HepG2 (cell line): Measurements from ENCODE around the gene URAD. TPM values are rescaled to one million over a fixed set of nuclear protein-coding genes. Genes with fewer than 3 reads are reported as not detected.
A peak's percentile ranks its signal among the peaks of the same experiment; 100 is the strongest.

Experiments
- AGO1 ChIP-seq: fragments of 200-400 bp; formaldehyde crosslinking; IDR thresholded peaks from 2 replicates; pipeline ENCODE4 v1.6.1; 2017; ENCODE audit warnings: mild to moderate bottlenecking, low read depth, low read length, moderate library complexity; ENCODE audit not compliant: poor library complexity, severe bottlenecking
- CEBPG ChIP-seq: IDR thresholded peaks from 2 replicates; pipeline ENCODE4 v1.6.1; 2016
- MBD4 ChIP-seq: IDR thresholded peaks from 2 replicates; pipeline ENCODE4 v1.6.1; 2012; ENCODE audit warnings: low read length, inconsistent platforms, borderline replicate concordance
- MLX ChIP-seq: IDR thresholded peaks from 2 replicates; pipeline ENCODE4 v1.6.1; 2016
- MTA1 ChIP-seq: sonication (generic); formaldehyde crosslinking; IDR thresholded peaks from 2 replicates; pipeline ENCODE4 v1.4.0; 2020; ENCODE audit warnings: missing genetic modification reagents, mild to moderate bottlenecking, borderline replicate concordance
- NFAT5 ChIP-seq: sonication (generic); formaldehyde crosslinking; IDR thresholded peaks from 2 replicates; pipeline ENCODE4 v1.4.0; 2020; ENCODE audit warnings: missing genetic modification reagents
- NFATC3 ChIP-seq: sonication (generic); formaldehyde crosslinking; IDR thresholded peaks from 2 replicates; pipeline ENCODE4 v1.5.1; 2020; ENCODE audit warnings: mild to moderate bottlenecking, missing genetic modification reagents
- NFRKB ChIP-seq: fragments of 450-650 bp; IDR thresholded peaks from 2 replicates; pipeline ENCODE4 v1.6.1; 2017
- PAXIP1 ChIP-seq: sonication (generic); formaldehyde crosslinking; conservative IDR thresholded peaks from 2 replicates; pipeline ENCODE4 v1.4.0; 2020; ENCODE audit warnings: mild to moderate bottlenecking, missing genetic modification reagents, moderate library complexity
- POGZ ChIP-seq: sonication (generic); formaldehyde crosslinking; IDR thresholded peaks from 2 replicates; pipeline ENCODE4 v1.4.0; 2020; ENCODE audit warnings: mild to moderate bottlenecking, missing genetic modification reagents
- RFXANK ChIP-seq: IDR thresholded peaks from 2 replicates; pipeline ENCODE4 v1.6.1; 2016
- SP5 ChIP-seq: IDR thresholded peaks from 2 replicates; pipeline ENCODE4 v1.6.1; 2016; ENCODE audit warnings: low read depth, borderline replicate concordance
- TCF7L2 ChIP-seq: IDR thresholded peaks from 2 replicates; pipeline ENCODE4 v1.6.1; 2011; ENCODE audit warnings: mild to moderate bottlenecking, low read depth, low read length, moderate library complexity
- ZBTB3 ChIP-seq: sonication (generic); formaldehyde crosslinking; IDR thresholded peaks from 2 replicates; pipeline ENCODE4 v1.4.0; 2020; ENCODE audit warnings: low read depth, mild to moderate bottlenecking, moderate library complexity, missing genetic modification reagents, borderline replicate concordance
- ZNF20 ChIP-seq: sonication (generic); formaldehyde crosslinking; IDR thresholded peaks from 2 replicates; pipeline ENCODE4 v1.4.0; 2020; ENCODE audit warnings: mild to moderate bottlenecking, moderate library complexity, missing genetic modification reagents
- ZNF224 ChIP-seq: sonication (generic); formaldehyde crosslinking; IDR thresholded peaks from 2 replicates; pipeline ENCODE4 v1.5.0; 2020; ENCODE audit warnings: mild to moderate bottlenecking, missing genetic modification reagents
- ZNF460 ChIP-seq: sonication (generic); formaldehyde crosslinking; IDR thresholded peaks from 2 replicates; pipeline ENCODE4 v1.5.1; 2020; ENCODE audit warnings: missing genetic modification reagents, mild to moderate bottlenecking, borderline replicate concordance
- ZNF780A ChIP-seq: sonication (generic); formaldehyde crosslinking; IDR thresholded peaks from 2 replicates; pipeline ENCODE4 v1.8.0; 2022; ENCODE audit warnings: mild to moderate bottlenecking, missing genetic modification reagents, moderate library complexity
- polyA plus RNA-seq, 8 experiments: library from polyadenylated mRNA; depleted of rRNA in 3 of 8; stranded (reverse) in 7 of 8; unstranded in 1 of 8; fragments of >200 nt; fragmentation: Illumina TruSeq in 4 of 8; extraction: Trizol in 4 of 8; gene quantifications; 2 replicates each; pipeline versions ENCODE4 v1.2.1 to v1.2.3, GENCODE V29; 2011 to 2016; ENCODE audit warnings: low read depth in 4 of 8, missing spikeins in 1 of 8, mixed read lengths in 1 of 8; ENCODE audit not compliant: insufficient read depth in 1 of 8
- total RNA-seq, 5 experiments: library from RNA; depleted of rRNA; stranded (reverse); fragments of >200 nt; fragmentation: Illumina TruSeq; extraction: Trizol; gene quantifications; 2 replicates each; pipeline ENCODE4 v1.2.3, GENCODE V29; 2016; ENCODE audit warnings: low read depth in 1 of 5
- TF ChIP-seq, protein P1 (sequence below): sonication (generic); formaldehyde crosslinking; IDR thresholded peaks from 2 replicates; pipeline ENCODE4 v1.5.0; 2020; ENCODE audit warnings: missing genetic modification reagents

The URAD gene
- total and polyA plus RNA-seq, 2 of the 13 experiments (the other 11 are each of a cell fraction or from before 2014, with no cell fraction given): not detected

GRCh38 chr13:27960362-27961226, 27.9 kb downstream of the URAD start (continued):
- TF ChIP-seq NFAT5 (CRISPR knock-in tag): no peak; the same call in 1 of the 2 replicates
- TF ChIP-seq RFXANK (CRISPR knock-in tag): no peak
- peak; percentile 26 for TF ChIP-seq AGO1
- TF ChIP-seq MLX: peak; percentile 49; the same call in 1 of the 2 replicates
- 0 out of 2 replicates have a peak, but pooled peaks have one; percentile 30 for TF ChIP-seq ZBTB3 (CRISPR knock-in tag)
- TF ChIP-seq ZNF780A (CRISPR knock-in tag): peak; percentile 56; the same call in 1 of the 2 replicates
- TF ChIP-seq POGZ: peak; percentile 82
- TF ChIP-seq NFATC3 (CRISPR knock-in tag): no peak
- no peak for TF ChIP-seq NFRKB
- peak; percentile 68; the same call in 1 of the 2 replicates for TF ChIP-seq ZNF20 (CRISPR knock-in tag)
- TF ChIP-seq, protein P1, sequence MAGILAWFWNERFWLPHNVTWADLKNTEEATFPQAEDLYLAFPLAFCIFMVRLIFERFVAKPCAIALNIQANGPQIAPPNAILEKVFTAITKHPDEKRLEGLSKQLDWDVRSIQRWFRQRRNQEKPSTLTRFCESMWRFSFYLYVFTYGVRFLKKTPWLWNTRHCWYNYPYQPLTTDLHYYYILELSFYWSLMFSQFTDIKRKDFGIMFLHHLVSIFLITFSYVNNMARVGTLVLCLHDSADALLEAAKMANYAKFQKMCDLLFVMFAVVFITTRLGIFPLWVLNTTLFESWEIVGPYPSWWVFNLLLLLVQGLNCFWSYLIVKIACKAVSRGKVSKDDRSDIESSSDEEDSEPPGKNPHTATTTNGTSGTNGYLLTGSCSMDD: no peak
- TF ChIP-seq SP5 (CRISPR knock-in tag): peak; percentile 93
- TF ChIP-seq PAXIP1 (CRISPR knock-in tag): peak; percentile 96
- no peak for TF ChIP-seq TCF7L2
- TF ChIP-seq ZNF224 (CRISPR knock-in tag): peak; percentile 42; the same call in 1 of the 2 replicates
- no peak for TF ChIP-seq MBD4
- TF ChIP-seq CEBPG (CRISPR knock-in tag): peak; percentile 79
- TF ChIP-seq MTA1: peak; percentile 96; the same call in 1 of the 2 replicates
- no peak; the same call in 1 of the 2 replicates for TF ChIP-seq ZNF460
